DND-41 (cell line): Measurements from ENCODE around the gene KCNK3.

ENCODE experiments used
- EZH2 ChIP-seq: IDR thresholded peaks from 3 replicates; pipeline ENCODE4 v1.6.1; 2012; ENCODE audit warnings: borderline replicate concordance, low read depth, mild to moderate bottlenecking, moderate library complexity, low read length, inconsistent platforms; ENCODE audit not compliant: severe bottlenecking
- TF ChIP-seq, protein P1 (sequence below): IDR thresholded peaks from 2 replicates; pipeline ENCODE4 v1.5.1; 2012; ENCODE audit warnings: borderline replicate concordance, low read length, moderate library complexity, mild to moderate bottlenecking; ENCODE audit not compliant: poor library complexity, severe bottlenecking; ENCODE audit errors: extremely low read depth

- TF ChIP-seq EZH2, result no peak
- TF ChIP-seq, protein P1, sequence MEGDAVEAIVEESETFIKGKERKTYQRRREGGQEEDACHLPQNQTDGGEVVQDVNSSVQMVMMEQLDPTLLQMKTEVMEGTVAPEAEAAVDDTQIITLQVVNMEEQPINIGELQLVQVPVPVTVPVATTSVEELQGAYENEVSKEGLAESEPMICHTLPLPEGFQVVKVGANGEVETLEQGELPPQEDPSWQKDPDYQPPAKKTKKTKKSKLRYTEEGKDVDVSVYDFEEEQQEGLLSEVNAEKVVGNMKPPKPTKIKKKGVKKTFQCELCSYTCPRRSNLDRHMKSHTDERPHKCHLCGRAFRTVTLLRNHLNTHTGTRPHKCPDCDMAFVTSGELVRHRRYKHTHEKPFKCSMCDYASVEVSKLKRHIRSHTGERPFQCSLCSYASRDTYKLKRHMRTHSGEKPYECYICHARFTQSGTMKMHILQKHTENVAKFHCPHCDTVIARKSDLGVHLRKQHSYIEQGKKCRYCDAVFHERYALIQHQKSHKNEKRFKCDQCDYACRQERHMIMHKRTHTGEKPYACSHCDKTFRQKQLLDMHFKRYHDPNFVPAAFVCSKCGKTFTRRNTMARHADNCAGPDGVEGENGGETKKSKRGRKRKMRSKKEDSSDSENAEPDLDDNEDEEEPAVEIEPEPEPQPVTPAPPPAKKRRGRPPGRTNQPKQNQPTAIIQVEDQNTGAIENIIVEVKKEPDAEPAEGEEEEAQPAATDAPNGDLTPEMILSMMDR, result no peak
Measured at GRCh38 chr2:26722911-26723310, 30.4 kb downstream of the KCNK3 start.
